ENCODE measurements around the gene EDN3. TPM values are rescaled to one million over a fixed set of nuclear protein-coding genes. Genes with fewer than 3 reads are reported as not detected.

Gene EDN3
- total RNA-seq, 6 experiments from 2014 or later = not detected

DNA sequence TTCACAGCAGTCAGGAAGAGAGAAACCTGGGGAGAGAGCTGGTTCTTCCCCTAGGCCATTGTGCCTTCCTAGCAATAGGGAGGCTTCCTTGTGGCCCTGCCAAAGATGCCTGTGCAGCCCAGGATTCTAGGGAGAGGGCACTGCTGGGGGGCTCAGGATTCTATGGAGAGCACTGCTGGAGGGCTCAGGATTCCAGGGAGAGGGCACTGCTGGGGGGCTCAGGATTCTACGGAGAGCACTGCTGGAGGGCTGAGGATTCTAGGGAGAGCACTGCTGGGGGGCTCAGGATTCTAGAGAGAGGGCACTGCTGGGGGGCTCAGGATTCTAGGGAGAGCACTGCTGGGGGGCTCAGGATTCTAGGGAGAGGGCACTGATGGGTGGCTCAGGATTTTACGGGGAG is 25.8 kb downstream of the EDN3 start:
- Histone ChIP-seq H3K9me3 (no peaks in the 10 kb centered on the region), H3K27ac (no peak overlapping the region), H3K27me3 (no peaks in the 10 kb centered on the region), H3K4me1 (no peaks in the 10 kb centered on the region), H3K4me3 (no peak overlapping the region), H3K36me3 (no peaks in the 10 kb centered on the region)
- intact Hi-C loops (cut with DNase I) = no loop called here
- no CpG with 5 or more reads among the region's 2 CpGs for WGBS (ENCODE audit: insufficient coverage, low coverage, low lambda C conversion rate, missing lambda C conversion rate)
- ATAC-seq = no peak
- TF ChIP-seq POLR2A (IDR thresholded peaks at IDR 0.05) = no peak
- TF ChIP-seq, protein P1, sequence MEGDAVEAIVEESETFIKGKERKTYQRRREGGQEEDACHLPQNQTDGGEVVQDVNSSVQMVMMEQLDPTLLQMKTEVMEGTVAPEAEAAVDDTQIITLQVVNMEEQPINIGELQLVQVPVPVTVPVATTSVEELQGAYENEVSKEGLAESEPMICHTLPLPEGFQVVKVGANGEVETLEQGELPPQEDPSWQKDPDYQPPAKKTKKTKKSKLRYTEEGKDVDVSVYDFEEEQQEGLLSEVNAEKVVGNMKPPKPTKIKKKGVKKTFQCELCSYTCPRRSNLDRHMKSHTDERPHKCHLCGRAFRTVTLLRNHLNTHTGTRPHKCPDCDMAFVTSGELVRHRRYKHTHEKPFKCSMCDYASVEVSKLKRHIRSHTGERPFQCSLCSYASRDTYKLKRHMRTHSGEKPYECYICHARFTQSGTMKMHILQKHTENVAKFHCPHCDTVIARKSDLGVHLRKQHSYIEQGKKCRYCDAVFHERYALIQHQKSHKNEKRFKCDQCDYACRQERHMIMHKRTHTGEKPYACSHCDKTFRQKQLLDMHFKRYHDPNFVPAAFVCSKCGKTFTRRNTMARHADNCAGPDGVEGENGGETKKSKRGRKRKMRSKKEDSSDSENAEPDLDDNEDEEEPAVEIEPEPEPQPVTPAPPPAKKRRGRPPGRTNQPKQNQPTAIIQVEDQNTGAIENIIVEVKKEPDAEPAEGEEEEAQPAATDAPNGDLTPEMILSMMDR (IDR thresholded peaks at IDR 0.05) = no peak
- no peak for DNase-seq

DNA sequence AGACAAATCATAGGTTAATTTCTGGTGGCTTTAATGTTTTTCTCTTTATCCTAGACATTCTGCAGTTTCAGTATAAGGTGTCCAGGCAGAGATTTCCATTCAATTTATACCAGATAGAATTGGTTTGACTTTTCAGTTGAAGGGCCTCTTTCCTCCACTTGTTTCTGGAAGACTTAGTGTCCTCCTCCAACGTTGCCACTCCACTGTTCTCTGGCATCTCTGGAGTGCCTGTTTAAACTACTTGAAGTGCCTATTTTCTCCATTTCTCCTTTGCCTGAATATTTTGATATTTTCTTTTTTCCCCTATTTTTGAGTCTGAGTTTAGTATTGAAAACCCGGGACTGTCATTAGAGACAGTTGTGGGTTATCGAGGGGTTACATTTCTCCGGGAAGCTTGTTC is 27.7 kb downstream of the EDN3 start:
- no peak for ATAC-seq
- TF ChIP-seq POLR2A (IDR thresholded peaks at IDR 0.05) = no peak
- TF ChIP-seq, protein P1 (IDR thresholded peaks at IDR 0.05) = no peak
- Histone ChIP-seq H3K4me3 (no peak overlapping the region), H3K9me3 (no peaks in the 10 kb centered on the region), H3K27me3 (no peaks in the 10 kb centered on the region), H3K36me3 (no peaks in the 10 kb centered on the region), H3K4me1 (no peaks in the 10 kb centered on the region), H3K27ac (no peak overlapping the region)
- intact Hi-C loops (cut with DNase I) = no loop called here
- DNase-seq = no peak
- 70% methylated on average over 4 of the region's 4 CpGs for WGBS (ENCODE audit: insufficient coverage, low coverage, low lambda C conversion rate, missing lambda C conversion rate)

DNA sequence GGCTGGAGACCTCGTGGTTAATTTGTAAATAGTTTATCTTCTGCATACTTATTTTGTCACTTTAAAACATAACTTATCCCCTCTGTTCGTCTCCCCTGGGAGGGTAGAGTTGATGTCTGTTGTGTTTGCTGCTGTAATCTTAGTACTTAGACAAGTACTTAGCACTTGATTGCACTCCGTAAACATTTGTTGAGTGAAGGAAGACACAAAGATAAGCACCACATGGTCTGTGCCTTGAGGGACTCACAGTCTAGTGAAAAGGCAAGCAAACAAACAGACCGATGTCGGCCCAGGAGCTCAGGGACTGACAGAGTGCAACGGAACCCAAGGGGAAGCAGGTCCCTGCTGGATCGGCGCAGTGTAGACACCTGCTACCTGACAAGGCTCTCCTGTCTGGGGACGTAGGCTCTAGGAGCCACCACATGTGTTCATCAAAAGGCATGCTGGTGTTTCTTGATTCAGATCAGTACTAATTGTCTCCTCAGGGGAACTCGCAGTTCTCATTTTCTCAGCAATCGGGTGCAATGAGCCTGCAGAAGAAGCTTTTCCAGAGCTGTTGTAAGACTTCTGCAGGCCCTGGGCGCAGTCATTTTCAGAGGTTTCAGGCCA is 31.4 kb downstream of the EDN3 start:
- intact Hi-C loops (cut with DNase I) = no loop called here

DNA sequence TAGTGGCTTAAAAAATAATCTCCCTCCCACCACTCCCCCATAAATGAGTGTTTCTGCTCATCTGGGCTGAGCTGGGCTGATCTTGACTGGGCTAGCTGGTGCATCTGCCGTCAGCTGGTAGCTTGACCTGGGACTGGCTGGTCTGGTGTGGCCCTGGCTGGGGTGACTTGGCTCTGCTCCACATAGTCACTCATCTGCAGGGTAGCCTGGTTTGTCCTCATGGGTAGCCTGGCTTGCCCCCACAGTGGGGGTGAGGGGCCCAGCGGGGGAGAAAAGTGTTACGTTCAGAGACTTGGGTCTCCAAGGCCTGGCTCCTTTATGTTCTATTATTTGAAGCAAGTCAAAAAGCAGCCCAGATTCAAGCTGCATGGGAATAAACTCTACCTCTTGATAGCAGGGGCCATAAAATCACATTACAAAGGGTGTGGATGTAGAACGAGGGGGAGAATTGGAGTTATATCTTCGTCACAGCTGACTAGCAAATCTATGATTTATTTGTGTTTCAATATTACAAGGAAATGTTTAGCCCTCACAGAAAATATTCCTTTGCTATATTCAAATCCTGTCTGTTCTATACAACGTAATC is 32.9 kb downstream of the EDN3 start:
- Histone ChIP-seq H3K4me3 (no peak overlapping the region), H3K36me3 (no peaks in the 10 kb centered on the region), H3K27ac (no peak overlapping the region), H3K27me3 (no peaks in the 10 kb centered on the region), H3K9me3 (no peaks in the 10 kb centered on the region), H3K4me1 (no peaks in the 10 kb centered on the region)
- DNase-seq = no peak
- no peak for TF ChIP-seq POLR2A (IDR thresholded peaks at IDR 0.05)
- TF ChIP-seq, protein P1 (IDR thresholded peaks at IDR 0.05) = no peak
- ATAC-seq = no peak
- 59% methylated on average over 5 of the region's 6 CpGs for WGBS (ENCODE audit: insufficient coverage, low coverage, low lambda C conversion rate, missing lambda C conversion rate)
- intact Hi-C loops (cut with DNase I) = no loop called here

More for the DNA sequence above, 31.4 kb downstream of the EDN3 start:
- no peak for DNase-seq
- TF ChIP-seq, protein P1 (IDR thresholded peaks at IDR 0.05) = no peak
- TF ChIP-seq POLR2A (IDR thresholded peaks at IDR 0.05) = no peak
- Histone ChIP-seq H3K27ac (no peak overlapping the region), H3K9me3 (no peaks in the 10 kb centered on the region), H3K4me1 (no peaks in the 10 kb centered on the region), H3K4me3 (no peak overlapping the region), H3K27me3 (no peaks in the 10 kb centered on the region), H3K36me3 (no peaks in the 10 kb centered on the region)
- no peak for ATAC-seq
- 38% methylated on average over 10 of the region's 12 CpGs for WGBS (ENCODE audit: insufficient coverage, low coverage, low lambda C conversion rate, missing lambda C conversion rate)
